ENCODE data around the gene TRIM4. TPM values are rescaled to one million over a fixed set of nuclear protein-coding genes. Genes with fewer than 3 reads are reported as not detected.

Gene TRIM4
- total and polyA plus RNA-seq, 2 donors (not counting 3 experiments of a cell fraction or from before 2014, with no cell fraction given) = 13.0 to 22.1 TPM

GRCh38 chr7:99894738-99895137 is 24.6 kb downstream of the TRIM4 start:
- no peak for FAIRE-seq
- intact Hi-C loops (cut with micrococcal nuclease) = no loop called here
- DNase-seq (ENCODE audit: low read depth, low spot score) = no peak

More at GRCh38 chr7:99894738-99895137, 24.6 kb downstream of the TRIM4 start:
- ChIA-PET POLR2A (no interaction called here), CTCF (no interaction called here)
- H3K27ac ChIP-seq (ENCODE audit: insufficient read depth, low read depth, low read length) = no peak overlapping the region
- H3K4me1 ChIP-seq (ENCODE audit: control insufficient read depth, extremely low read depth, insufficient read depth, low read length) = no peaks in the 10 kb centered on the region
- H3K4me2 ChIP-seq (ENCODE audit: insufficient read depth, low read length) = no peak overlapping the region
- no peaks in the 10 kb centered on the region for H3K79me2 ChIP-seq (ENCODE audit: control insufficient read depth, insufficient read depth, low read length)
- dilution Hi-C loops (cut with MboI; ENCODE audit: extremely low pct_ligation_motif_present, low sequenced_read_pairs) = no loop called here
- TF ChIP-seq POLR2AphosphoS5 (IDR thresholded peaks at IDR 0.05; ENCODE audit: insufficient read depth, low read depth, low read length) (no peak), JUN (IDR thresholded peaks at IDR 0.05; ENCODE audit: borderline replicate concordance, insufficient read depth, insufficient read length, low read depth) (no peak), FOS (IDR thresholded peaks at IDR 0.05; ENCODE audit: borderline replicate concordance, insufficient read depth, low read length) (no peak), CTCF (IDR thresholded peaks at IDR 0.05; ENCODE audit: extremely low read depth in 1 of 2, insufficient read depth in 1 of 2, low read depth in 1 of 2, low read length in 2 of 2) (no peak), EZH2 (IDR thresholded peaks at IDR 0.05; ENCODE audit: borderline replicate concordance, low read depth, low read length, severe bottlenecking) (no peak), POLR2A (IDR thresholded peaks at IDR 0.05; ENCODE audit: low read depth, low read length) (no peak), MYC (IDR thresholded peaks at IDR 0.05; ENCODE audit: low read depth, low read length) (no peak), GATA2 (IDR thresholded peaks at IDR 0.05; ENCODE audit: insufficient read depth, insufficient read length, low read depth, low read length) (no peak)
- TF ChIP-seq, protein P1, sequence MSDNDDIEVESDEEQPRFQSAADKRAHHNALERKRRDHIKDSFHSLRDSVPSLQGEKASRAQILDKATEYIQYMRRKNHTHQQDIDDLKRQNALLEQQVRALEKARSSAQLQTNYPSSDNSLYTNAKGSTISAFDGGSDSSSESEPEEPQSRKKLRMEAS (IDR thresholded peaks at IDR 0.05; ENCODE audit: insufficient read depth, insufficient read length) = no peak
- BruUV-seq (replicated peaks) = no TSS peak
- H3K27me3 ChIP-seq (ENCODE audit: control insufficient read depth in 2 of 2, insufficient read depth in 2 of 2, low read length in 2 of 2) = no peaks in the 10 kb centered on the region
- no peaks in the 10 kb centered on the region for H3K9me3 ChIP-seq (replicated peaks; ENCODE audit: control insufficient read depth, insufficient read depth, low read length)
- H4K20me1 ChIP-seq (replicated peaks; ENCODE audit: control insufficient read depth, extremely low read depth, insufficient read depth, low read length) = no peaks in the 10 kb centered on the region
- H3K36me3 ChIP-seq (ENCODE audit: control insufficient read depth in 2 of 2, extremely low read depth in 1 of 2, insufficient read depth in 2 of 2, low read length in 2 of 2) = peaks cover 0 to 2% of the 10 kb centered on the region in 2 experiments
- no peaks in the 10 kb centered on the region for H3K9me1 ChIP-seq (replicated peaks; ENCODE audit: control insufficient read depth, extremely low read depth, insufficient read depth, low read length)
- no peak overlapping the region for H2AFZ ChIP-seq (ENCODE audit: low read depth, low read length)
- no peak overlapping the region for H3K9ac ChIP-seq (replicated peaks; ENCODE audit: extremely low read depth, insufficient read depth, low read length)
- no peak overlapping the region for H3K4me3 ChIP-seq (replicated peaks in 1 of 3; ENCODE audit: insufficient read depth in 1 of 3, low read depth in 1 of 3, low read length in 3 of 3)
